ENCODE measurements around the gene HOXC5.

- TF ChIP-seq CTCF (IDR thresholded peaks at IDR 0.05) (no peak), ZFX (IDR thresholded peaks at IDR 0.05; ENCODE audit: borderline replicate concordance) (no peak)
These were observed 12.1 kb upstream of the HOXC5 start for GRCh38 chr12:54020591-54021405.
